Astrocyte of the cerebellum (primary cell): ENCODE results near the gene TUBB2A.
A peak's percentile ranks its signal among the peaks of the same experiment; 100 is the strongest.

ENCODE experiments used
- DNase-seq: peaks from one replicate; pipeline ENCODE4 v3.0.0-alpha.2; 2011; ENCODE audit warnings: low read depth
- H3K4me3 ChIP-seq: 2 replicates; pipeline ENCODE4 v1.5.1; 2011; ENCODE audit warnings: mild to moderate bottlenecking, low read depth, low read length, moderate library complexity
- in situ Hi-C: cut with HindIII; loops from 2 replicates; pipeline ENCODE4 v1.10.0; 2017; ENCODE audit warnings: low sequenced_read_pairs
- TF ChIP-seq, protein P1 (sequence below): IDR thresholded peaks from 2 replicates; pipeline ENCODE4 v1.5.1; 2012; ENCODE audit warnings: low read length, low read depth, moderate library complexity, mild to moderate bottlenecking; ENCODE audit errors: missing control alignments

Gene TUBB2A

DNA sequence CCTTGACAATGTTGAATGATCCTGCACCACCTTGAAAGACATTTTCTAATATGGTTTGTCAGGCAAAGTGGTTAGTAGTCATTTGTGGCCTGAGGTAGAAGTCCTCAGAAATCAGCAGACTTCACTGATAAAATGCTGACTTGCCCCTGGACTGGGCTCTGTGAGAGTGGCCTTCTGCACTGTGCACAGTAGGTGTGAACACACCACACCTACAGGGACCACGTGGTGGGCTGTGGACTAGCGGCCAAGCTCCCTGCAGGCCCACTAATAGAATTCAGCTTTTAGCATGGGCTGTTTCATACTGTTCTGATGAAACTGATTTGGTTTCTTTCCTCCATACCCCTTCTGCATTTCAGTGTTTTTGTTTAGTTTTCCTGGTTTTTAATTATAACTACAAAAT, 31.5 kb downstream of the TUBB2A start:
- TF ChIP-seq, protein P1, sequence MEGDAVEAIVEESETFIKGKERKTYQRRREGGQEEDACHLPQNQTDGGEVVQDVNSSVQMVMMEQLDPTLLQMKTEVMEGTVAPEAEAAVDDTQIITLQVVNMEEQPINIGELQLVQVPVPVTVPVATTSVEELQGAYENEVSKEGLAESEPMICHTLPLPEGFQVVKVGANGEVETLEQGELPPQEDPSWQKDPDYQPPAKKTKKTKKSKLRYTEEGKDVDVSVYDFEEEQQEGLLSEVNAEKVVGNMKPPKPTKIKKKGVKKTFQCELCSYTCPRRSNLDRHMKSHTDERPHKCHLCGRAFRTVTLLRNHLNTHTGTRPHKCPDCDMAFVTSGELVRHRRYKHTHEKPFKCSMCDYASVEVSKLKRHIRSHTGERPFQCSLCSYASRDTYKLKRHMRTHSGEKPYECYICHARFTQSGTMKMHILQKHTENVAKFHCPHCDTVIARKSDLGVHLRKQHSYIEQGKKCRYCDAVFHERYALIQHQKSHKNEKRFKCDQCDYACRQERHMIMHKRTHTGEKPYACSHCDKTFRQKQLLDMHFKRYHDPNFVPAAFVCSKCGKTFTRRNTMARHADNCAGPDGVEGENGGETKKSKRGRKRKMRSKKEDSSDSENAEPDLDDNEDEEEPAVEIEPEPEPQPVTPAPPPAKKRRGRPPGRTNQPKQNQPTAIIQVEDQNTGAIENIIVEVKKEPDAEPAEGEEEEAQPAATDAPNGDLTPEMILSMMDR = no peak
- in situ Hi-C loops = loop anchor here (25.0 kb wide), 1 partner anchor 861 kb away; no protein-coding TSS in a partner anchor
- H3K4me3 ChIP-seq = no peak overlapping the region
- DNase-seq = no peak

DNA sequence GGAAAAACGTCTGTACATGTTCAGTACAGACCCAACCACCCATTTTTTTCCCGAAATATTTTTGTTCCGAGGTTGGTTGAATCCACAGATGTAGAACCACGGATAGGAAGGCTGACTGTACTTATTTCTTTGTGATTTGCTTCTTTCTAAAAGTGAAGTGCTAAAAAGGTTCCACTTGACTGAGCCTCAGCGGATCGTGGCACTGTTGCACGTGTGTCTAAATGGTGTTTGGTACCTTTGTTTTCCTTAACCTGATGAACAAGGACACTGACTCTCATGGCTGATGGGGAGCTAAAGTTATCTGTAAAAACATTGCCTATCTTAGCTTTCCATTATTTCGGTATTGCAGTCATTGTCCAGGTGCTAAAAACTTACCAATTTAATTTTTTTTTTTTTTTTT, 32.7 kb downstream of the TUBB2A start:
- TF ChIP-seq, protein P1 = no peak
- H3K4me3 ChIP-seq = no peak overlapping the region
- in situ Hi-C loops = loop anchor here (25.0 kb wide), 1 partner anchor 863 kb away; no protein-coding TSS in a partner anchor
- DNase-seq = no peak

DNA sequence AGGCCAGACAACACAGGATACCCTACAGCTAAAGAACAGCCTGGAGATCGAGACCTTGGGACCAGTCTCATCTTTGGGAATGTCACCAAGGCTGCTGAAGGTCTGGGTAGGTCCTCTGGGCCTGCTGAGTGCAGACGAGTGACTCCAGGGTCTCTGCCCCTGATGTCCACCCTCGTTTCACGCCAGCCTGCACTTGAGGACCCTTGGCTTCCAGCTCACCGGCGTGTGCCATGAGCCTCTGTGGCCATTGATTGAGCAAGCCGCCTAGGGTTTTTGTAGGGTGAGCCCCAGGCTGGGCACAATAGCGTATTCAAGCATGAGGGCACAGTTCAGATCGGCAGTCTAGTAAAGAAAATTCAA, 34.5 kb downstream of the TUBB2A start:
- DNase-seq = no peak
- H3K4me3 ChIP-seq = no peak overlapping the region
- in situ Hi-C loops = no loop called here
- TF ChIP-seq, protein P1 = no peak

DNA sequence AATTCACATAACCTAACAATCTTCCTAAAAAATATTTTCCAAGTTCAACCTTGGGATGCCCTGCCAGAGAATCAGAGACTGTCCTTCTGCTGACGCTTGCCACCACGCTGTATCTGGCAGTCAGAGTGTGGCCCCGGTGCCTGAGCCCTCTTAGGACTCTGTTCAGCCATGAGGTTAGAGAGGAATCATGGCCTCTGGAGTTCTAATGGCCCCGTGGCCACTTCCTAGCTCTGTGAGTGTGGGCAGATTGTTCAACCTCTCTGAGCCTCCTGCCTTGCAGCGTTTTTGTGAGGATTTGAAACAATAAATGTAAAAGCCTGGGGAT, 36.6 kb downstream of the TUBB2A start:
- DNase-seq = no peak
- TF ChIP-seq, protein P1 = no peak
- no peak overlapping the region for H3K4me3 ChIP-seq
- in situ Hi-C loops = no loop called here

DNA sequence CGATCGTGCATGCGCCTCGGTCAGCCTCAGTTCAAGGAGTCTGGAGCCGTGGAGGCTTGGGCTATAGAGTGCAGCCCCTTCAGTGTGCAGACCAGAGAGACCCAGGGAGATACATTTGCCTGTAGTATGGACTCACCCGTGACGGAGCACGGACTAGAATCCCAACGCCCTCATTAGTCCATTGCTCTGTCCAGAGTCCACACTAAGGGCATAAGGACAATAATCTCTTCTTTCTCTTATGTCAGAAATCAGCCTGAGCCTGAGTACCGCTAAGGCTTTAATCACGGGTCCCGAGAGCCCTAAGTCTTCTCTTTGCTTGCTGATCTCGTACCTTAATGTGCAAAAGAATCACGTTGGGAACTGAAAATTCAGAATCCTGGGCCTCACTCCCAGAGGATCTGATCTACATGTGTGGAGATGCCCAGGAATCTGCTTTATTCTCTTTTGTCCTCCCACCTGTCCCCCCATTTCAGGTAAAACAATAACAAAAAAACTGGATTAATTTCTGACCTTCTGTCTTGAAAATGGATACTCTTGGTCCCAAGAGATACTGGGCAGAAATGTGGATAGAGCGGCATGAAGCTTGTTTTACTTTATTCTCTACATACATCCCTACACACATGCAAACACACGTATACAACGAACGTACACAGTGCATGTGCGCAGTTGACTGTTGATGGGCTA, 38.2 kb downstream of the TUBB2A start:
- DNase-seq = no peak
- TF ChIP-seq, protein P1 = no peak
- in situ Hi-C loops = no loop called here
- H3K4me3 ChIP-seq = peak overlapping the region; percentile 76

DNA sequence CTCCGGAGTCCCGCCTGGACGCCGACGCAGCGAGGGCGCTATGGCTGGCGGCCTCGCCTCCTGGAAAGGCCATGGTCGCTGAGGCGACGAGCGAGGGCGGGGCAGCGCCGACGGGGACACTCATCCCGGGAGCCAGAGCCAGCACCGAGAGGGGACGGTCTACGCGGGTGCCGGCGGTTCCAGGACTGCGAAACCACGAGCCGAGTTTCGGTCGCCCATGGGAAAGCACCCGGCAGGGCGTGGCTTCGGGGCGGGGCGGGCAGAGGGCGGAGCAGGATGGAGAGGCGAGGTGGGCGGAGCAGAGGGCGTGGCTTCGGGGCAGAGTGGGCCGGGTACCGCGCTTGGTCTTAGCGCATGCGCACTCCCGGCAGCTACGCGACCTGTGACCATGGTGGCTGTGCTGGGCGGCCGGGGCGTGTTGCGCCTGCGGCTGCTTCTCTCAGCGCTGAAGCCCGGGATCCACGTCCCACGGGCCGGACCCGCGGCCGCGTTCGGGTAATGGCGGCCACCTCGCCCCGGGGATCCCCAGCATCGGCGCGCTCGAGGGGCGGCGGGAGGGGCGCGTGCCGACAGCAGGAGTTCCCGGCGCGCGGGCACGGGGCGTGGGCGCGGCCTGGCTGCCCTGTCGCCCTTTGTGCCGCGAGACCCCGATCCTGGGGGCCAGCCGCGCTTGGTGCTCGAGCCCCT, 38.8 kb downstream of the TUBB2A start, which contains the start of gene BPHL:
Gene BPHL, plus strand, starts transcription at position 359 of the 687 bp plus-strand sequence. Its CDS starts 30 bp downstream, at position 389.
- in situ Hi-C loops = no loop called here
- H3K4me3 ChIP-seq = peak within 1 kb of the TSS; percentile 76
- TF ChIP-seq, protein P1 = no peak
- DNase-seq = peak; percentile 76
